ENCODE measurements around the gene CPLX1. TPM values are rescaled to one million over a fixed set of nuclear protein-coding genes. Genes with fewer than 3 reads are reported as not detected.
"Not testable (repeated sequence)": the region's sequence is repeated elsewhere in the genome, so short reads cannot be mapped to it uniquely, and the experiment has no call there.

The CPLX1 gene
- total and polyA plus RNA-seq, 3 donors from 2014 or later, result 4.4 to 8.2 (median 5.5) TPM

DNA sequence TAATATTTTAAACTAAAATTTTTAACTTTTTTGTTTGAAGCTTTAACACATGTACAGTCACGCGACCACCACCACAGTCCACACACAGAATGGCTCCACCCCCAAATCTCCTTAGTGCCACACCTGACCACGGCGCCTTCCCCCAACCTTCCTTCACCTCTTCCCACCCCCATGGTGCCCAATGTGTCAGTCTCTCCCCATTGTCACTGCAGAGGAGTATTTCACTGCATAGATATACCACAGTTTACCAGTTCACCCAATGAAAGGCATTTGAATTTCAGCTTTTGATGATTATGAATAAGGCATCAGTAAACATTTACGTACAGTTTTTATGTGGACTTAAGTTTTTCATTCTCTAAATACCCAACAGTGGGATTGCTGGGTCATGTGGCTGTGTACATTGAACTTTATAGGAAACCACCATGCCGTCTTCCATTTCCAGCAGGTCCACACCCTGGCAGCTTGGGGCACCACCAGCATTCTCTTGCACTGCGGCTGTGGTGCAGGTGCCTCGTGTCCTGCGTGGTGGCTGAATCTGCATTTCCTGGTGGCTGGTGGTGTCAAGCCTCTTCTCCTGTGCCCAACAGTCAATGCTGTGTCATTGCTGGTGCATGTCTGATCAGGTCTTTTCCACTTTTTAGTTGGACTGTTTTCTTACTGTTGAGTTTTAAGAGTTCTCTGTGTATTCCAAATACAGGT, 49.0 kb downstream of the CPLX1 start:
- Histone ChIP-seq H3K27me3 (no peaks in the 10 kb centered on the region), H3K4me1 (peaks cover 16% of the 10 kb centered on the region), H3K9me3 (no peaks in the 10 kb centered on the region), H3K36me3 (ENCODE audit: low read depth, missing control alignments) (no peaks in the 10 kb centered on the region), H3K4me3 (no peak overlapping the region), H3K27ac (no peak overlapping the region)
- WGBS, 2 donors, result 97 to 98% methylated on average over 9 of the region's 9 CpGs
- intact Hi-C loops (cut with DNase I; ENCODE audit: low total_unique reads), result no loop called here
- TF ChIP-seq POLR2A (IDR thresholded peaks at IDR 0.05), result no peak
- TF ChIP-seq, protein P1, sequence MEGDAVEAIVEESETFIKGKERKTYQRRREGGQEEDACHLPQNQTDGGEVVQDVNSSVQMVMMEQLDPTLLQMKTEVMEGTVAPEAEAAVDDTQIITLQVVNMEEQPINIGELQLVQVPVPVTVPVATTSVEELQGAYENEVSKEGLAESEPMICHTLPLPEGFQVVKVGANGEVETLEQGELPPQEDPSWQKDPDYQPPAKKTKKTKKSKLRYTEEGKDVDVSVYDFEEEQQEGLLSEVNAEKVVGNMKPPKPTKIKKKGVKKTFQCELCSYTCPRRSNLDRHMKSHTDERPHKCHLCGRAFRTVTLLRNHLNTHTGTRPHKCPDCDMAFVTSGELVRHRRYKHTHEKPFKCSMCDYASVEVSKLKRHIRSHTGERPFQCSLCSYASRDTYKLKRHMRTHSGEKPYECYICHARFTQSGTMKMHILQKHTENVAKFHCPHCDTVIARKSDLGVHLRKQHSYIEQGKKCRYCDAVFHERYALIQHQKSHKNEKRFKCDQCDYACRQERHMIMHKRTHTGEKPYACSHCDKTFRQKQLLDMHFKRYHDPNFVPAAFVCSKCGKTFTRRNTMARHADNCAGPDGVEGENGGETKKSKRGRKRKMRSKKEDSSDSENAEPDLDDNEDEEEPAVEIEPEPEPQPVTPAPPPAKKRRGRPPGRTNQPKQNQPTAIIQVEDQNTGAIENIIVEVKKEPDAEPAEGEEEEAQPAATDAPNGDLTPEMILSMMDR (IDR thresholded peaks at IDR 0.05), result no peak
- no peak for DNase-seq

DNA sequence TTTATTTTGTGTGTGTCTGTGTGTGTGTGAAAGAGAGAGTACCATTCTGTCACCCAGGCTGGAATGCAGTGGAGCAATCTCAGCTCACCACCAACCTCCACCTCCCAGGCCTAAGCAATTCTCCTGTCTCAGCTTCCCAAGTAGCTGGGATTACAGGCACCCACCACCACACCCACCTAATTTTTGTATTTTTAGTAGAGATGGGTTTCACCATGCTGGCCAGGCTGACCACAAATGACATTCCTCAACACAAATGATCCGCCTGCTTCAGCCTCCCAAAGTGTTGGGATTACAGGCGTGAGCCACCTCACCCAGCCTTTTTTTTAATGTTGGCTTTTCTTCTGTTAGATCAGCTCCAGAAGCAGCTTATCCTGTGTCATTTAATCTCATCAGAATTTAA, 50.4 kb downstream of the CPLX1 start:
- DNase-seq; H3K27me3 ChIP-seq; H3K36me3 ChIP-seq (ENCODE audit: low read depth, missing control alignments); H3K27ac ChIP-seq; H3K9me3 ChIP-seq; H3K4me3 ChIP-seq; intact Hi-C loops (cut with DNase I; ENCODE audit: low total_unique reads): not testable (repeated sequence)
- 97 to 98% methylated on average over 2 of the region's 2 CpGs for WGBS, 2 donors
- peaks cover 20% of the 10 kb centered on the region for H3K4me1 ChIP-seq

DNA sequence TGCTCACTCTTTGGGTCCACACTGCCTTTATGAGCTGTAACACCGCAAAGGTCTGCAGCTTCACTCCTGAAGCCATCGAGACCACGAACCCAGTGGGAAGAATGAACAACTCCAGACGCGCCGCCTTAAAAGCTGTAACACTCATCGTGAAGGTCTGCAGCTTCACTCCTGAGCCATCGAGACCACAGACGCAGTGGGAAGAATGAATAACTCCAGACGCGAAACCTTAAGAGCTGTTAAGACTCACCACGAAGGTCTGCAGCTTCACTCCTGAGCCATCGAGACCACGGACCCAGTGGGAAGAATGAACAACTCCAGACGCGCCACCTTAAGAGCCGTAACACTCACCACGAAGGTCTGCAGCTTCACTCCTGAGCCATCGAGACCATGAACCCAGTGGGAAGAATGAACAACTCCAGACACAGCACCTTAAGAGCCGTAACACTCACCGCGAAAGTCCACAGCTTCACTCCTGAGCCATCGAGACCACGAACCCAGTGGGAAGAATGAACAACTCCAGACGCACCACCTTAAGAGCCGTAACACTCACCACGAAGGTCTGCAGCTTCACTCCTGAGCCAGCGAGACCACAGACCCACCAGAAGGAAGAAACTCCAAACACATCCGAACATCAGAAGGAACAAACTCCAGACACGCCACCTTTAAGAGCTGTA, 51.4 kb downstream of the CPLX1 start:
- H3K9me3 ChIP-seq; DNase-seq; H3K27ac ChIP-seq; intact Hi-C loops (cut with DNase I; ENCODE audit: low total_unique reads); H3K36me3 ChIP-seq (ENCODE audit: low read depth, missing control alignments); H3K27me3 ChIP-seq; H3K4me3 ChIP-seq: not testable (repeated sequence)
- H3K4me1 ChIP-seq, result peaks cover 14% of the 10 kb centered on the region
- 95% methylated on average over 30 of the region's 30 CpGs for WGBS, 2 donors

DNA sequence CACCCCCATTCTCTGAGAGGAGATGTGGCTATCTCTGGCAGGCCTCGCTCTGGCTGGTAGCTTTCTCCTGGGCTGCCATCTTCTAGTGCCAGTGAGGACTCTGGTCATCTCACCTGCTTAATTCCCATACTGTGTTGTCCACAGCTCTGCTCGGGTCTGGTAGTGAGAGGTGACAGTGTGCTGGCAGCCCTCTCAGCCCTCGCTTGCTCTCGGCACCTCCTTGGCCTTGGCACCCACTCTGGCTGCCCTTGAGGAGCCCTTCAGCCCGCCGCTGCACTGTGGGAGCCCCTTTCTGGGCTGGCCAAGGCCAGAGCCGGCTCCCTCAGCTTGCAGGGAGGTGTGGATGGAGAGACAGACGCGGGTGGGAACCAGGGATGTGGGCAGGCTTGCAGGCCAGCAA, 52.7 kb downstream of the CPLX1 start:
- H3K9me3 ChIP-seq, result no peaks in the 10 kb centered on the region
- no peak for TF ChIP-seq POLR2A (IDR thresholded peaks at IDR 0.05)
- TF ChIP-seq, protein P1 (IDR thresholded peaks at IDR 0.05), result no peak
- H3K27ac ChIP-seq, result peak overlapping the region in 1 of 2 donors; percentile 14
- H3K4me3 ChIP-seq, result no peak overlapping the region
- H3K4me1 ChIP-seq, result peaks cover 14% of the 10 kb centered on the region
- DNase-seq, result no peak
- 50 to 80% methylated on average over 1 to 9 of the region's 9 CpGs for WGBS, 2 donors
- H3K36me3 ChIP-seq (ENCODE audit: low read depth, missing control alignments), result no peaks in the 10 kb centered on the region
- H3K27me3 ChIP-seq, result no peaks in the 10 kb centered on the region
- intact Hi-C loops (cut with DNase I; ENCODE audit: low total_unique reads), result no loop called here

DNA sequence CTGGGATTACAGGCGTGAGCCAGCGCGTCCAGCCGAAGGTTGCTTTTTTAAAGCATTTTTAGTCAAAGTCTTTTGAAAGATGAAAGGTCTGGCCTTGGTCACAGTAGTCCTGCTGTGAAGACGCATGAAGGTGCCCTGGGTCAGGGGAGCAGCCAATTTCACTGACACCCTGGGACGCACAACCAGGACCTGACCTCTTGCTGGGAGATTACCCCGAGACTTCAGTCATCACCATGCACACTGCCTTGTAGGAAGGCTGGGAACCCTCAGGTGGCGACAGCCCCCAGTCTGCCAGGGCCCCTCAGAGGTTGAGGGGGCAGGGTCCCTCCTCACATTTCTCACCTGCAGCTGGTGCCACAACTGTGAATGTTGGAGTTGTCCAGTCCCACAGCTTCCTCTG, 53.2 kb downstream of the CPLX1 start:
- peaks cover 14% of the 10 kb centered on the region for H3K4me1 ChIP-seq
- intact Hi-C loops (cut with DNase I; ENCODE audit: low total_unique reads), result no loop called here
- DNase-seq, result no peak
- TF ChIP-seq, protein P1 (IDR thresholded peaks at IDR 0.05), result no peak
- TF ChIP-seq POLR2A (IDR thresholded peaks at IDR 0.05), result no peak
- H3K4me3 ChIP-seq, result no peak overlapping the region
- no peaks in the 10 kb centered on the region for H3K27me3 ChIP-seq
- H3K27ac ChIP-seq, result peak overlapping the region in 1 of 2 donors; percentile 14
- H3K9me3 ChIP-seq, result no peaks in the 10 kb centered on the region
- no peaks in the 10 kb centered on the region for H3K36me3 ChIP-seq (ENCODE audit: low read depth, missing control alignments)
- 63% methylated on average over 7 to 8 of the region's 8 CpGs for WGBS, 2 donors

All from testis (tissue), 3 donors.